Activated CD4-positive, alpha-beta T cell treated with anti-CD3 and anti-CD28 coated beads, Interleukin-10, Interleukin-2, amounts not matched to agents 100 ng/mL and 50 ng/mL, durations not matched to agents 16 hours and 8 hours (primary cell): ENCODE measurements around the gene SLC40A1.
"Not testable (repeated sequence)": the region's sequence is repeated elsewhere in the genome, so short reads cannot be mapped to it uniquely, and the experiment has no call there.

Experiments used
- DNase-seq: peaks from one replicate; pipeline ENCODE4 v3.0.0-alpha.2; 2020

The SLC40A1 gene, protein sequence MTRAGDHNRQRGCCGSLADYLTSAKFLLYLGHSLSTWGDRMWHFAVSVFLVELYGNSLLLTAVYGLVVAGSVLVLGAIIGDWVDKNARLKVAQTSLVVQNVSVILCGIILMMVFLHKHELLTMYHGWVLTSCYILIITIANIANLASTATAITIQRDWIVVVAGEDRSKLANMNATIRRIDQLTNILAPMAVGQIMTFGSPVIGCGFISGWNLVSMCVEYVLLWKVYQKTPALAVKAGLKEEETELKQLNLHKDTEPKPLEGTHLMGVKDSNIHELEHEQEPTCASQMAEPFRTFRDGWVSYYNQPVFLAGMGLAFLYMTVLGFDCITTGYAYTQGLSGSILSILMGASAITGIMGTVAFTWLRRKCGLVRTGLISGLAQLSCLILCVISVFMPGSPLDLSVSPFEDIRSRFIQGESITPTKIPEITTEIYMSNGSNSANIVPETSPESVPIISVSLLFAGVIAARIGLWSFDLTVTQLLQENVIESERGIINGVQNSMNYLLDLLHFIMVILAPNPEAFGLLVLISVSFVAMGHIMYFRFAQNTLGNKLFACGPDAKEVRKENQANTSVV

DNA sequence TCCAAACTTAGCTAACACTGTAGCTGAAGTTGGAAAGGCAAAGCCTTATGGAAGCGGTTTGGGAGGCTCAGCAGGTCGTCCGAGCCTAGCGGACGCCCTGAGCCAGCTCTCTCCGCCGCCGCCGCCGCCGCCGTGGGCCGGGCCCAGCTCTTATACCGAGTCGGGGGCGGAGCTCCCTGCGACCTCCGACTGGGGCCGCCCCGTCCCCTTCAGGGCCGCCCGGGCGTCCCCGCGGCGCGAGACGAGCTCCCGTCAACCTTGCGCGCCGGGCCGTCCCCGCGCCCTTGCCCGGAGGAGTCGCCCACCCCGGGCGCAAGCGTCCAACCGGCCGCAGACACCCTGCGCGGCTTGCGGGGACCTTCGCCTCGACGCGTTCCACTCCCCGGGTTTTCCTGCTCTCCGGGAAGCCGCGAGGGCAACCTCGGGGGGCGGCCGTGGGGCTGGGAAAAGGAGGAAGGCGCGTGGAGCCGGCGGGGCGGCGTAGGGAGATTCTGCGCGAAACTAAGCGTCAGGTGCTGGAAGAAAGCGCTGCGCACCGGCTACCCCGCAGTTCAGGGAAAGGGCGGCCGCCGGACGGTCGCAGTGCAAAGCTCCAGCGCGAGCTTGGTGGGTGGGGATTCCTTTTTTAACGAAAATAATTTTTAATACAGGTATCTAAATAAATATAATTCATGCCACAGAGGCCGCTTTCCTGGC lies at the start of gene SLC40A1:
TSS of gene SLC40A1 (minus strand) at position 129 of the 696 bp plus-strand sequence. CDS start 326 bp downstream, outside the sequence.
- DNase-seq = peak; percentile 62

DNA sequence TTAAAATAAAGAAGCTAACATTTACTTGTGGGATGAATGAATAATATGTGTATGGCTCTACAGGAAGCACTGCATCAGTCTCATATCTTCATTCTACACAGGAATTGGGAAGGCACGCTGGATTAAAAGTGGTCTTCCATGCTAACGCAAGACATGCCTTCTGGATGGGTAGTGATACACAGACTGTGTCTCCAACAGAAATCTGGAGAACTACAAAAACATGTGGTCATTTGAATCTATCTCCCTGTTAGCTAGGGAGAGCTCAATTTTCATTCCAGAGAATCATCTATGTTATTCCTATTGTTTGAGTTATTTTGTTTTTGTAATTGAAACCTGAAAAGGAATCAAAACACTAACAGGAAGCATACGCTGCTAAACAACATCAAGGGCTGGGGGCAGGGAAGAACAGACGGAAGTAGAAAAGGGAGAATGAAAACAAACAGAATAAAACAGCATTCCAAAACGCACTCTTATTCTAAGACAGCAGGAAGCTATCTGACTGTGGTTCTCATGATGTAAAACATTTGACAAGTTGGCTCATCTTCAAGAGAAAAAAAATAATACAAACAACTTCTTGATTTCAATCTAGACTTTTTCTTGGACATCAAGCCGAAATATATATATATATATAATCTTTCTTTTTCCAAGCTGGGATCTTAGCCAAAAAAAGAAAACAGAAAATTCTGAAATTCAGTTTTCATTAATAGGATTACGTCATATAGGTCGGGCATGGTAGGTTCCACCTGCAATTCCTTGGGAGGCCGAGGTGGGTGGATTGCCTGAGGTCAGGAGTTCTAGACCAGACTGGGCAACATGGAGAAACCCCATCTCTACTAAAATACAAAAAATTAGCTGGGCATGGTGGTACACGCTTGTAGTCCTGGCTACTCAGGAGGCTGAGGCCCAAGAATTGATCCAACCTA lies 49.2 kb upstream of the SLC40A1 start:
- DNase-seq = no peak

DNA sequence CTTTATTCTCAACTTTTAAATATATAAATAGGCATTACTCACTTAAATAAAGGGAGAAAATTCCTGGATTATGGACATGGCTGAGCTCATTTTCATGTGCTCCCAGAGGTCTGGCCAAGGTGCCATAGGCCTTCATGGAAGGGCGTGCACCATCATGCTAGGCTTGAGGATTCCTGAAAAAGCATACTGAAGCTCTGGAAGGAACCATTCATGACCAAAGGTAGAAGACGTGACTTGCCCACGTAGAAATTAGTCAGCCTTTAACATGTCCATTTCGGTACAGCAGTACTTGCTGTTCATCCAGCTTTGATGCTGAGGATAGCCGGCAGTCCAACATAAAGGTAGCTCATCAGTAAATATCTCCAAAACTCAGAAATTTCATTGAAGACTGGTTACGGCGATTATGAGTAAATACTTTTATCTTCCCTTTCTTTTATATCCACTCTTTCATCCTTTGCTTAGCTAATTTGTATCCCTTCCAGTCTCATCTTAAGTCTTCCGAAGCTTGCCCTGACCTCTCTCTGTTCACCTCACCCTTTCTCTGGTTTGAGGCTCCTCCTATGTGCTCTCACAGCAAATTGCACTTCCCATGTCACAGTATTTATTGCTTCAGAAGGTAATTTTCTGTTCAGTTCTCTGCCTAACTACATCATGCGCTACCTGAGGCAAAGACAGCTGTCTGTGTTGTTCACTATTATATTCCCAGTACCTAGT lies 48.4 kb upstream of the SLC40A1 start:
- DNase-seq = no peak

DNA sequence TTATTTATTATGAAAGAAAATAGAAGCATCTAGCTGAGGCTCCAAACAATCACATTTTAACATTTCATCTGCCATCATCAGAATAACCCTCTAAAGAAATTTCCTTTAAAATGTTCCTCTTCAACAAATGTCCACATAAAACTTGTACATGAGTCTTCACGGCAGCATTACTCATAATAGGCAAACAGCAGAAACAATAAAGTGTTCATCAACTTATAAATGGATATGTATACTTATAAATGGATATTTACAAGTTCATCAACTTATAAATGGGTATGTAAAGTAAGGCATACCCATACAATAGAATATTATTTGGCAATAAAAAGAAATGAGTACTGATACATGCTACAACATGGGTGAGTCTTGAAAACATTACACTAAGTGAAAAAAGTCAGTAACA lies 47.2 kb upstream of the SLC40A1 start:
- no peak for DNase-seq

DNA sequence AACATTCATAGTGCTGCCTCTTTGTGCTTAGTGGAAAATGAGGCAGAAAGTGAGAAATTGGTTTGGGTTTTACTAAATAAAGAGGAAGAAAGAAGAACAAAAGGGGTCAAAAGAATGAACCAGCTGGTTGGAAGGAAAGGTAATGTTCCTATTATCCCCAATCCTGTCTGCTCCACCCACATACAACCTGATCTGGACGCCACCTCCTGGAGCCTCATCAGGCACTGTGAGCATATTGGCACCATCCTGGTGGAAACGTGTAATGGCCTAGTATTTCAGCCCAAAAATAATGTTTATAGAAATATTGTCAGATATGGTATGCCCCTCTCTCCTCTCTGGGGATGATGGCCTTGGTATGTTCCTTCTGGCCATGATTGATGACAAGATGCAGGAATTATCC lies 45.0 kb upstream of the SLC40A1 start:
- no peak for DNase-seq

DNA sequence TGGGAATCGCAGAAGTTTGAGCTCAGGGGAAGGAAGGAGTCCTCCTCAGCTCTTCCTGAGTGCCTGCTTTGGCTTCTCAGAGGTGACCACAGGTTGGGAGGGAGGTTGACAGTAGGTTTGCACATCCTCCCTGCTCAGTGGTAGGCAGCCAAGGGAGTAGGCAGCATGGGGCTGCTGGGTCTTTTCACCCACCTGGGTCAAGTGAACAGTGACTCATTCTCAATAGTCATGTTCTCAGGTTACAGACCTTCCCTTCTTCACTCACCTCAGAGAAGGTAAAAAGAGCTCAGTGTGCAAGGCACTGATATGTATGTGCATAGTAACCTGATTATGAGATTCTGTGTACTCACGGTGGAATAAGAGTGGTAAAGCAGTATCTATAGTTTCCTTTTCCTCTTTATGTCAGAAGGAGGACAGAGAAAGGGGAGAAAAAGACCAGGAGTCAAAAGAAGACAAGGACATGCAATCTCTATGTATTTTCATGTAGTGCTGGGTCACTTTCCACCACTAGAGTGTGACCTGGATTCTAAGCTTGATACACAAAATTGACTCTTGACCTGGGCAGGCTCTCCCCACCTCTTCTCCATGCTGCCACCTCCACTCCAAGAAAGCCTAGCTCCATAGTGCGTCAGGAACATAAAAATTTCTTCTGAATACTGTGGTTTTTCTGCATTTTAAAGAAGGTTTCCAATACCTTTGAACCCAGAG lies 44.2 kb upstream of the SLC40A1 start:
- no peak for DNase-seq

DNA sequence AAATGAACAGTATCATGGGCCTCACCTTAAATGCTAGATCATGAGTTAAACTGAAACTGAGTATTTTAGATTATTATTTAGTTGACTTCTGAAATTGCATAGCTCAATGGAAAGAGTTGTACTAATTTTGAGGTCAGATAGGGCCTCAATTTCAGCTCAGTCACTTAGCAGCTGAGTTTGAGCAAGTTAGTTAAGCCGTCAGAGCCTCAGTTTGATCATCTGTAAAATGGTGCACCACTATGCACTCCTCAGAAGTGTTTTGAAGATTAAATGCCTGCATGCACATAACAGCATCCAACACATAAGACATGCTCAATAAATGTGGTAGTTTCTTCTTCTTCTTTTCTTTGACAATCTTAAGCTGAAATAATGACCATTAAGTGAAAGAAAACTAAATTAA lies 42.5 kb upstream of the SLC40A1 start:
- DNase-seq = no peak

DNA sequence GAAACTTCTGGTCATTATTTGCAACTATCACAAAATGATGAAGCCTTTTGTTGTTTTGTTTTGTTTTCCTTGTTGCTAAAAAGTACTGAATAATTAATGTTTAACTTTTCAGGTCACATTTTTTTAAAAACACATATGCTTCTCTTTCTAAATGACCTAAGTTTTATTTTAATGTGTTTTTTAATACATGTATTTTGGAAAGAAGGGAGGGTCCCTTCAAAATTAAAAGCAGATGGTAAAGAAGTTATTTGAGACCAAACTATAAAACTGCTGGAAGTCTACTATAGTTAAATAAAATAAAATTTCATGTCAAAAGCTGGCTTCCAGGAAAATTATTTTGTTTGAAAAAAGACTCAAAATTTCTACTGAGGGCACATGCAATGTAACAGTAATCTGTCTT lies 41.2 kb upstream of the SLC40A1 start:
- no peak for DNase-seq

DNA sequence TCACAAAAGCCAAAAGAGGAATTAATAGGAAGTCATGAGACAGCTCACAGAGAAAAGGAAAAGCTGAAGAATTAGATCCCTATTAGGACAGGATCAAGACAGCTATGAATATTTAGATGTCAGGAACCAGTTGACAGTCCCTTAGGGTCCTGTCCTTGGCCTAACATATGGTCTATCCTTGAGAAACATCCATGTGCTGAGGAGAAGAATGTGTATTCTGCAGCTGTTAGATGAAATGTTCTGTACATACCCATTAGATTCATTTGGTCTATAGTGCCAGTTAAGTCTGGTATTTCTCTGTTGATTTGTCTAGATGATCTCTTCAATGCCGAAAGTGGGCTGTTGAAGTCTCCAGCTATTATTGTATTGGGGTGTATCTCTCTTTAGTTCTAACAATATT lies 37.6 kb upstream of the SLC40A1 start:
- DNase-seq = no peak

DNA sequence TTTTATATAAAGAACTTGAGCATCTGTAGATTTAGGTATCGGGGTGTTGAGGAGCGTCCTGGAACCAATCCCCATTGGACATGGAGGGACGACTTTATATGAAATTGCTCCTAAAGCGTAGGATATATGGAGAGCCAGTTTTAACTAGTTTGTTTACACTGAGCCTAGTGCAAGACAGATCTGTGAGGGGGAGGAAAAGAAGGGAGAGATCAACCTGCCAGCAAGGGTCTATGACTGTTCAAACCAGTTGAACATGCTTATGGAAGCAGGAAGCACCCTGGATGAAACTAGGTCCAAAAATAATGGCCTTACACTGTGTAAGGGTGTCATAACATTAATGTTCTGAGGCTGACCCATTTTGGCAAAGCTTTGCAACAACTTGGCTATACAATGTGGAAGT lies 34.0 kb upstream of the SLC40A1 start:
- no peak for DNase-seq

DNA sequence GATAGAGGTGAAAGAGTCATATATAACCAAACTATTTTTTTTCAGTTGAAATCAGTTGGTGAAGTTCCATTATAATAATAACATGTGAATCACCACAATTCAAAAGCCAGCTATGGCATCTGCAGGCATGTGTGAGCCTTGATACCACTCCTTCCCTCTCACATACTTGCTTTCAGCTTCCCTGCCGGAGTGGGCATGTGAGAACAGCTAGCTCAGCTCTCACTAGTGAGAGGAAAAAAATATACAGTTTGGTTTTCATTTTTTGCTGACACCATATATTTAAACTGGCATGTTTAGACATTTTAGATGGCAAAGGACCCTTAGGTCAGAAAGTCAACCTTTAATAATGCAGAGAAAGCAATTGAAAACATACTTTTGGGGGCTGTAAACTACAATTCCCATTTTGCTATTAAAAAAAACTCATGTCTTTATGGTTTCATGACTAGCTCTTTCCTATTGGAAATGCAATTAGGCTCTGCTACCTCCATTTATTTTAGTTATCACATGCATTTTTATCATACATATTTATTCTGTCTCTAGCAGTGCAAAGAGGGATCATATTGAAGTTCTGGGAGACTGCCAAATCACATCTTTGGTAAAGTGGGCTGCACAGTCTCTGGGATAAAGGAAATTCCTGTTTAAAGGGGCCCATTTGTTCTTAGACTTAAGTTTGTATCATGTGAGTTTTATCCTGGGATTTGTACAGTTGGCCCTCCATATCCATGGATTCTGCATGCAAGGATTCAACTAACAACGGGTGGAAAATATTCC lies 33.2 kb upstream of the SLC40A1 start:
- DNase-seq = no peak

DNA sequence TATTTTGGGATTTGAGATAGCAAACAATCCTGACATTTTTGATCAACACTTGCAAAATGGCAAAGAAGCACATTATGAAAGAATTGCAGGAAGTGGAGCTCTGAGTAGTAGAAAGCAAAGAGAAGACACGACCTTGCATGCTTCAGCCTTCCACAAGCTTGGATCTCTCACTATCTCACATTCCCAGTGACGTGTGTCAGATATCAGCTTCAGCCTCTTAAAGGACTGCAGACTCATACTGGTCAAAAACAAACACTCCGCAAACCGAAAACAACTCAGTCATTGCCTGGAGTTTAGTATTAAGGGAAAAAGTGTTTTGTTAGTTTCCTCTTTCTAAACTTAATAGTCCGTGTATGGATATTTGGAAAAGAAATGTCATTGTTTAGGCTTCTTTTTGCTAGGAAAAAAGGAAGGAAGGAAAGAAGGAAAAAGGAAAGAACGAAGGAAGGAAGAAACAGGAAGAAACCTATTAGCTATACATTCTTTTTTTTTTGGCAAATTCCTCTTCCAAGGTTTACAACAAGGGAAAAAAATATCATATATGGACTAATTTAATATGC lies 32.6 kb upstream of the SLC40A1 start:
- DNase-seq = no peak

DNA sequence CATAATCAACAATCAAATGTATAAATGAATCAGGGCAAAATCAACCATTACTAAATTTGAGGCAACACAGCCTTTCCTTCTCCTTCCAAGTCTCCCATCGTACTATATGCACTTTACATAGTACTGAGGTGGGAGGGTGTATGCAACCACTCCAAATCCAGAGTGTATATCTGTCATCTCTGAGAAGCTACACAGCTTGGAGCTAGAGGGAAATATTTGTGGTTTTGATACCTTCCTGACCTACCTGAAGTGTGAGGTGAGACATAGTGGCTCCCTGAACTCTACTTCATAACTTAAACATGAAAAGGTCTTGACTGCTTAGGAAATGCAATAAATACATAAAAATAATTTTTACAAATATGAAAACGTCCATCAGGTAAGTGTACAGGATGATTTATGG lies 30.1 kb upstream of the SLC40A1 start:
- no peak for DNase-seq

DNA sequence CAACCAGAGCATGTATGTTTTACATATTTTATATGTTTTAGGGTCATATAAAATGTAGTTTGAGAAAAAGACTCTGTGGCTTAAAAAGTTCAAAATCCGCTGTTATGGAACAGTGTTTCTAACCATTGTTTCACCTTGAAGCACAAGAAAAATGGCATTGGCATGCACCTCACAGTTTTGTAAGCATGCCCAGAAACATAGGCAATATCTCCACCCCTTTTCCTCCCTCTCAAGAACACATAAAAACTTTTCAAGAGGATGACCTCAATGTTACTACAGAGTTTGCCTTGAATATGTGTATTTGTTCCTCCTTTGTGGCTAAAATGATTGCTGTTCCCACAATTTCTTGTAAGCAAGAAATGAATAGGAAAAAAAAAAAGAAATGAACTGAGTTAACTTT lies 29.3 kb upstream of the SLC40A1 start:
- no peak for DNase-seq

DNA sequence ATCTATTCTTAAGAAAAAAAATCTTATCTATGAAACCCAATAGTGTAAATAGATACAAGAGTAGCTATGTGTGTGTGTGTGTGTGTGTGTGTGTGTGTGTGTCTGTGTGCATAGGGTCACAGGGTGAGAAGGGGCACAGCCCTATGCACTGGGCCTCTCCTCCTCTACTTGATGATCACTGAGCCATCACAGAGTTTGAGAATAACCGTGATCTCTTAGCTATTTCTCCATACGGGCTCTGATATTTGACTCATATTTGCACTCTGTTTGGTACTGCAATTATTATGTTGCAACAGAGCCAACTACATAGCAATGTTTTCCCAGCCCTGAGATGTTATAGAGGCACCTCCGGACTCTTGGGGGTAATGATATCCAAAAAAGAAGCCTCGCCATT lies 28.8 kb upstream of the SLC40A1 start:
- no peak for DNase-seq

DNA sequence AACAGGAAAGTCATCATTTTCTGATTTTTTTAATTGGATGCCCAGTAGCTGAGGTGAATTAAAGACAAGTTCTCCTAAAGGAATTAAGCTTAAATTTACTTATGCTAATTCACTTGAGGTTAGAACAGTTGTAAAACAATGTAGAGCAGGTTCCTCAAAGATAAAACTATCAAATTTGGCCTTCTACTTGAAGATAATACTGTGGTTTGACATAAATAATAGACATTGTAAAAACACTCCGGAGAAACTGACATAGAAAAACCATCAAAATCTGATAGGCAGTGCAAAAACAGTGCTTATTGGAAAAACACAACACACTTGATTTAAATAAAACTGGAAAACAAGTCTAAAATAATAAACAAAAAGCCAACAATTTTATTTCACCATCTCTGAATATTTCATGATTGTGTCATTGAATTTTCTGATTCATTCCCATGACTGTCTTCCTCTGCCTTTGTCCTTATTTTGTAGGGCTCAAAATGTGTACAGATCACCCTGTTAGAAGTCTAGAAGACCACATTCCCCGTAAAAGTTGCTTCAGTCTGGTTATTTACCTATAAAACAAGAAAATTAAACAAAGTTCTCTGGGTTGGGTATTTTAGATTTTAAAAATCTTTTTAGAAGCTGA lies 28.3 kb upstream of the SLC40A1 start:
- no peak for DNase-seq

DNA sequence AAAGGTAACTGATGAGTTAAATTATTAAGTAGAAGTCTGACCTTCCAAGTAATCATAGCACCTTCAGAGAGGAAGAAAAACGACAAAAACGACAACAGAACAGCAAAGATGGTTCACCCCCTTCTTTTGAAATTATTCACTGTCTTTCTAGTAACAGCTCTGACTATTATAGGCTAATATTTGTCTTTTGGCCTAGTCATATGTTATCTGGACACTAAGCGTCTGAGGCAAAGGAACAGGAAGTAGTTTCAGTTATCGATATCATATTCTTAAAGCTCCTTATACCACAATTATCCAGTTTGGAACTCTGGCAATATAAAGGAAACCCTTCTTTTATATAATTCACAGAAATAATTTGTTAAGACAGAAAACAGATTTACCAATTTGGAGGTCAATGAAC lies 27.6 kb upstream of the SLC40A1 start:
- no peak for DNase-seq

DNA sequence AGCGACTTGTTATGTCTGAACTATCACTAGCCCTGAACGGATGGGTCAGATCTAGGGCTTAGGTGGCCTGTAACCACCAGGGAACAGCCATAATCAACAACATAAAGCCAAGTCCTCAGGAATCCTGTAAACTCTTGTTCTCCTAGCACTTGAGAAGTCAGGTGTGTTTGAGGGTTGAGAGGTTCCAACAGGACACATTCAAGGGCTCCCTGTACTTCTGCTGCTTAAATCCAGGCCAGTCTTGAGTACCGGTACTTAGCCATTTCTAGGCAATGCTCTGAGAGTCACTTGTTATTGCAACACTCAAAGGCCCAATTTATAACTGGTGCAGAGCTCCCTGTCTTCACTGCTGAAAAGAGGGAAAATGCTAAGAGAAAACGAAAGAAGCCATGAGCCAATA lies 21.6 kb upstream of the SLC40A1 start:
- DNase-seq = no peak

DNA sequence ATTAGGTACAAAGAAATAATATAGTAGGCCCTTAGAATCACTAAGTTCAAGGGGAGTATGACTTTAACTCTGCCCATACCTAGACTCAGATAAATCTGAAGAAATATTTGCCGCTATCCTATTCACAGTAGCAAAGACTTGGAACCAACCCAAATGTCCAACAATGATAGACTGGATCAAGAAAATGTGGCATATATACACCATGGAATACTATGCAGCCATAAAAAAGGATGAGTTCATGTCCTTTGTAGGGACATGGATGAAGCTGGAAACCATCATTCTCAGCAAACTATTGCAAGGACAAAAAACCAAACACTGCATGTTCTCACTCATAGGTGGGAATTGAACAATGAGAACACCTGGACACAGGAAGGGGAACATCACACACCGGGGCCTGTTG lies 21.1 kb upstream of the SLC40A1 start:
- DNase-seq = not testable (repeated sequence)

DNA sequence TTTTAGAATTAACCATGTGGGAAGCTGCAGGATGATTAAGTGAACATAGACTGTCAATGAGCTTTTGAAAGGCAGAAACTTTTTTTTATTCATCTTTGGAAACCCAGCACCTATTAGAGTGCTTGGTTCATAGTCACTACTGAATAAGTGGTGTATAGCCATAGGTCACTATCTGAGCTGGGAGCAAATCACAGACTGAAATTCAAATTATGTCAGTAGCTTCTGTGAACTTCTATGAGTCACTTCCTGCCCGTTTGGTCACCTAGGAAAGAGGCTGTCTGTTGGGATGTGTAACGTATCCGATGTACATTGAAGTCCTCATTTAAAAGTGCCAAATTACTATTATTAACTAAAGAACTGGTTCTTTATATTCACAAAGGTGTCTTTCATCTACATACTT lies 20.5 kb upstream of the SLC40A1 start:
- DNase-seq = no peak
